Transverse colon (tissue), 3 donors: ENCODE data around the gene ATP11A.

Experiments
- POLR2A ChIP-seq: fragments of 450-650 bp; IDR thresholded peaks from one replicate; pipeline ENCODE4 v1.6.1; 2016; ENCODE audit warnings: antibody characterized with exemption, mild to moderate bottlenecking, moderate library complexity
- POLR2AphosphoS5 ChIP-seq, 3 donors: sonication (generic); formaldehyde crosslinking; IDR thresholded peaks; one replicate each; pipeline ENCODE4 v1.6.1; 2016; ENCODE audit warnings: antibody characterized with exemption in 3 of 3

GRCh38 chr13:112902101-112902651 is 212.3 kb downstream of the ATP11A start:
- TF ChIP-seq POLR2AphosphoS5 (IDR thresholded peaks at IDR 0.05) (no peak), POLR2A (no peak)
